Parathyroid adenoma (tissue), 2 donors: Measurements from ENCODE around the gene SLC4A8.

Source experiments
- H2AFZ ChIP-seq: fragments of 300-600 bp; sonication (generic); one replicate; pipeline ENCODE4 v1.7.0; 2017; ENCODE audit warnings: antibody characterized with exemption, mild to moderate bottlenecking
- H3K27ac ChIP-seq: fragments of 300-600 bp; sonication (generic); one replicate; pipeline ENCODE4 v1.7.0; 2017
- H3K27me3 ChIP-seq: fragments of 300-600 bp; sonication (generic); one replicate; pipeline ENCODE4 v1.7.0; 2017; ENCODE audit warnings: low read length; ENCODE audit not compliant: control insufficient read depth, insufficient read depth
- H3K36me3 ChIP-seq: fragments of 300-600 bp; sonication (generic); one replicate; pipeline ENCODE4 v1.7.0; 2017; ENCODE audit warnings: low read length; ENCODE audit not compliant: control insufficient read depth, insufficient read depth
- H3K4me1 ChIP-seq: fragments of 300-600 bp; sonication (generic); one replicate; pipeline ENCODE4 v1.7.0; 2017; ENCODE audit warnings: control low read depth
- H3K4me2 ChIP-seq: fragments of 300-600 bp; sonication (generic); one replicate; pipeline ENCODE4 v1.7.0; 2017; ENCODE audit warnings: low read length
- H3K4me3 ChIP-seq: fragments of 300-600 bp; sonication (generic); one replicate; pipeline ENCODE4 v1.7.0; 2017; ENCODE audit warnings: low read depth, low read length
- H3K79me2 ChIP-seq: fragments of 300-600 bp; sonication (generic); one replicate; pipeline ENCODE4 v1.7.0; 2017; ENCODE audit warnings: control low read depth
- H3K9ac ChIP-seq: fragments of 300-600 bp; sonication (generic); one replicate; pipeline ENCODE4 v1.7.0; 2017; ENCODE audit warnings: mild to moderate bottlenecking
- H3K9me3 ChIP-seq: fragments of 300-600 bp; sonication (generic); one replicate; pipeline ENCODE4 v1.7.0; 2017; ENCODE audit warnings: low read length; ENCODE audit not compliant: control insufficient read depth
- TF ChIP-seq, protein P1 (sequence below): fragments of 300-600 bp; sonication (generic); IDR thresholded peaks from one replicate; pipeline ENCODE4 v1.7.0; 2017; ENCODE audit warnings: antibody characterized with exemption, mild to moderate bottlenecking
- donor health status: primary hyperparathyroidism.

Gene SLC4A8

GRCh38 chr12:51536159-51536558 is 111.5 kb downstream of the SLC4A8 start:
- Histone ChIP-seq H3K27me3 (no peaks in the 10 kb centered on the region), H3K9me3 (no peaks in the 10 kb centered on the region), H3K27ac (no peak overlapping the region), H3K4me2 (no peak overlapping the region), H3K4me1 (no peaks in the 10 kb centered on the region), H3K4me3 (no peak overlapping the region), H2AFZ (no peak overlapping the region), H3K36me3 (no peaks in the 10 kb centered on the region), H3K9ac (no peak overlapping the region), H3K79me2 (no peaks in the 10 kb centered on the region)
- TF ChIP-seq, protein P1, sequence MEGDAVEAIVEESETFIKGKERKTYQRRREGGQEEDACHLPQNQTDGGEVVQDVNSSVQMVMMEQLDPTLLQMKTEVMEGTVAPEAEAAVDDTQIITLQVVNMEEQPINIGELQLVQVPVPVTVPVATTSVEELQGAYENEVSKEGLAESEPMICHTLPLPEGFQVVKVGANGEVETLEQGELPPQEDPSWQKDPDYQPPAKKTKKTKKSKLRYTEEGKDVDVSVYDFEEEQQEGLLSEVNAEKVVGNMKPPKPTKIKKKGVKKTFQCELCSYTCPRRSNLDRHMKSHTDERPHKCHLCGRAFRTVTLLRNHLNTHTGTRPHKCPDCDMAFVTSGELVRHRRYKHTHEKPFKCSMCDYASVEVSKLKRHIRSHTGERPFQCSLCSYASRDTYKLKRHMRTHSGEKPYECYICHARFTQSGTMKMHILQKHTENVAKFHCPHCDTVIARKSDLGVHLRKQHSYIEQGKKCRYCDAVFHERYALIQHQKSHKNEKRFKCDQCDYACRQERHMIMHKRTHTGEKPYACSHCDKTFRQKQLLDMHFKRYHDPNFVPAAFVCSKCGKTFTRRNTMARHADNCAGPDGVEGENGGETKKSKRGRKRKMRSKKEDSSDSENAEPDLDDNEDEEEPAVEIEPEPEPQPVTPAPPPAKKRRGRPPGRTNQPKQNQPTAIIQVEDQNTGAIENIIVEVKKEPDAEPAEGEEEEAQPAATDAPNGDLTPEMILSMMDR, result no peak

GRCh38 chr12:51538149-51538548 is 113.5 kb downstream of the SLC4A8 start:
- H3K9ac ChIP-seq, result no peak overlapping the region
- H3K27me3 ChIP-seq, result no peaks in the 10 kb centered on the region
- no peaks in the 10 kb centered on the region for H3K9me3 ChIP-seq
- no peak overlapping the region for H3K27ac ChIP-seq
- no peak overlapping the region for H2AFZ ChIP-seq
- TF ChIP-seq, protein P1, result no peak
- H3K4me3 ChIP-seq, result no peak overlapping the region
- H3K79me2 ChIP-seq, result no peaks in the 10 kb centered on the region
- no peaks in the 10 kb centered on the region for H3K36me3 ChIP-seq
- no peak overlapping the region for H3K4me2 ChIP-seq
- no peaks in the 10 kb centered on the region for H3K4me1 ChIP-seq

GRCh38 chr12:51538599-51538998 is 114.0 kb downstream of the SLC4A8 start:
- H3K27me3 ChIP-seq, result no peaks in the 10 kb centered on the region
- H3K27ac ChIP-seq, result no peak overlapping the region
- H3K4me3 ChIP-seq, result no peak overlapping the region
- H3K4me2 ChIP-seq, result no peak overlapping the region
- H3K4me1 ChIP-seq, result no peaks in the 10 kb centered on the region
- H3K9me3 ChIP-seq, result no peaks in the 10 kb centered on the region
- no peak overlapping the region for H2AFZ ChIP-seq
- no peaks in the 10 kb centered on the region for H3K79me2 ChIP-seq
- TF ChIP-seq, protein P1, result no peak
- no peaks in the 10 kb centered on the region for H3K36me3 ChIP-seq
- H3K9ac ChIP-seq, result no peak overlapping the region

GRCh38 chr12:51540996-51541395 is 116.4 kb downstream of the SLC4A8 start:
- Histone ChIP-seq H3K4me3 (no peak overlapping the region), H3K79me2 (no peaks in the 10 kb centered on the region), H3K27ac (no peak overlapping the region), H3K9me3 (no peaks in the 10 kb centered on the region), H2AFZ (no peak overlapping the region), H3K27me3 (no peaks in the 10 kb centered on the region), H3K9ac (no peak overlapping the region), H3K36me3 (no peaks in the 10 kb centered on the region), H3K4me2 (no peak overlapping the region), H3K4me1 (no peaks in the 10 kb centered on the region)
- TF ChIP-seq, protein P1, result no peak

GRCh38 chr12:51546097-51546496 is 121.5 kb downstream of the SLC4A8 start:
- Histone ChIP-seq H2AFZ (no peak overlapping the region), H3K9me3 (no peaks in the 10 kb centered on the region), H3K4me1 (no peaks in the 10 kb centered on the region), H3K27ac (no peak overlapping the region), H3K4me3 (no peak overlapping the region), H3K4me2 (no peak overlapping the region), H3K27me3 (no peaks in the 10 kb centered on the region), H3K79me2 (no peaks in the 10 kb centered on the region), H3K36me3 (no peaks in the 10 kb centered on the region), H3K9ac (no peak overlapping the region)
- TF ChIP-seq, protein P1, result no peak
